ENCODE measurements around the gene KANSL3.
"Not testable (repeated sequence)": the region's sequence is repeated elsewhere in the genome, so short reads cannot be mapped to it uniquely, and the experiment has no call there.

GRCh38 chr2:96654791-96655190, 16.7 kb upstream of the KANSL3 start:
- not testable (repeated sequence) for TF ChIP-seq EZH2 (IDR thresholded peaks at IDR 0.05; ENCODE audit: borderline replicate concordance, insufficient read depth, low read depth, low read length, poor library complexity, severe bottlenecking); CTCF (IDR thresholded peaks at IDR 0.05)
